ENCODE data around the gene PPM1M. TPM values are rescaled to one million over a fixed set of nuclear protein-coding genes. Genes with fewer than 3 reads are reported as not detected.
"Not testable (repeated sequence)": the region's sequence is repeated elsewhere in the genome, so short reads cannot be mapped to it uniquely, and the experiment has no call there.

PPM1M gene
- total RNA-seq, 1 donor from 2014 or later, result 24.8 TPM

GRCh38 chr3:52277071-52277964 is 31.8 kb downstream of the PPM1M start:
- peak; percentile 73 for DNase-seq (ENCODE audit: low spot score)

- DNase-seq (ENCODE audit: low spot score), result peak; percentile 78
Measured at GRCh38 chr3:52277972-52278509, 32.5 kb downstream of the PPM1M start.

- peak; percentile 95 for DNase-seq (ENCODE audit: low spot score)
Measured at GRCh38 chr3:52278510-52279069, 33.0 kb downstream of the PPM1M start, which contains the start of gene WDR82. Gene WDR82, minus strand, starts transcription at chr3:52278649. Its CDS starts 288 bp downstream, at chr3:52278361.

GRCh38 chr3:52279596-52279995 is 34.0 kb downstream of the PPM1M start:
- DNase-seq (ENCODE audit: low spot score), result no peak

- DNase-seq (ENCODE audit: low spot score), result peak; percentile 59
Measured at GRCh38 chr3:52280050-52280461, 34.5 kb downstream of the PPM1M start.

DNA sequence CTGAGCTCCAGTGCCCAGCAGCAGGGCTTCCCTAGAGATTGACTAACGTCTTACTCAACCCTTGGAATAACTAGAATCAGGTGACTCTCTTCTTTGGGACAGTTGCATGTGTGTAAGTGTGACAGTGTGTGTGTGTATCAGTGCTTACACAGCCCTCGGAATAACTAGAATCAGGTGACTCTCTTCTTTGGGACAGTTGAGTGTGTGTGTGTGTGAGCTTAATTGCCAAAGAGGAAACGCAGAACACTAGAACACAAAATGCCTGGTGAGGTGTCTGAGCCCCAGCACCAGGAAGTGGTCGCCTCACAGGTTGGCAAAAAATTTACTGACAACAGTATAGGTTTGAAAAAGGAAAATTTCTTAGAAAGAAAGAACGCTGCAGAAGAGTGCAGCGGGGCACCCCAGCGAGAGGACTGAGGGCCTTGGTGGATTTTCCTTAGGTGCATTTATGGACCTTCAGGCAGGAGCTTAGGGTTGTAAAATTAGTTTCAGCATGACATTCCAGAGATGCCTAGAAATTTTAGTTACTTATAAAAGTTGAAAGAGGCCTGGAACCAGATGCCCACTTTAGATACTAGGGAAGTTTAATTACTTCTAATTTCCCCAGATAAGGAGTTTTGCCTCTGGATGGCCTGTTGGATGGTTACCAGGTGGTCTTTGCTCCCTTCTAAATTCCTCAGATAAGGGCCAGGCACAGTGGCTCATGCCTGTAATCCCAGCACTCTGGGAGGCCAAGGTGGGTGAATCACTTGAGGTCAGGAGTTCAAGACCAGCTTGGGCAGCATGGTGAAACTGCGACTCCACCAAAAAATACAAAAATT is 36.6 kb downstream of the PPM1M start:
- DNase-seq (ENCODE audit: low spot score), result no peak

GRCh38 chr3:52283306-52283705 is 37.7 kb downstream of the PPM1M start:
- DNase-seq (ENCODE audit: low spot score), result no peak

GRCh38 chr3:52284051-52284450 is 38.5 kb downstream of the PPM1M start:
- DNase-seq (ENCODE audit: low spot score), result not testable (repeated sequence)

- DNase-seq (ENCODE audit: low spot score), result no peak
Measured at GRCh38 chr3:52286777-52287110, 41.2 kb downstream of the PPM1M start.

DNA sequence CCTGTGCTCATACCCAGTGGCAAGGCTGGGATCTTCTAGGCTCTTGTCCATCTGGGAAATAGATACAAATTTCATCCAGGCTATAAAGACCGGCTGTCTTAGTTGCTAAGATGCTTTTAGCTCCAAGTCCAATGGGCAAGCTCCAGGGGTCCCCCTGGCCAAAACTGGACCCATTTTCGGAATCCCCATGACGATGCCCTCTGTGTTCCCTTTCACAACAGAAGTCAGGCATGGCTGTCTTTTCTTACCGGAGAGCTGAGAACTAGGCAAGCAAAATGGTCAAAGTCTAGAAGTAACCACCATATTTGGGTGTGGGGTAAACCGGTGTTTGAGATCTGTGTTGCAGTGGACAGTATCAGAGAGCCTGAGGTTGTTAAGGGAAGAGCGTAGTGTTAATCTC is 43.1 kb downstream of the PPM1M start:
- DNase-seq (ENCODE audit: low spot score), result no peak

DNA sequence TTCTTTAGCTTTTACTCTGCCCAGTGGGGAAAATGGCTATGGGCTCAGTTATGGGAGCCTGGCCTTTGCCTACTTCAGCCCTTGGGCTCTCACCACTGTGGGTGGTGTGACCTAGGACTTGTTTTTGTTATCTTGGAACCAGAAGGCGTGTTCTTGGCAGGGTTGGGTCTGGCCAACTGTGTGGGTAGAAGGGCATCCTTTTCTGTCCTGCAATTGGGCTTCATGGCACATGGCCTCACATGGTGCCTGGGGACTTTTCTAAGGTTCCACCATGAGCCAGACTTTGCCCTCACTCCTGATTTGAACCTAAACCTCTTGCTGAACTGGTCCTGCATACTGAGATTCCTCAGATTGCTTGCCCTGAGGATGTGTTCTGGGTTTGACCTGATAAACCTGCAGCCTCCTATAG is 43.8 kb downstream of the PPM1M start:
- DNase-seq (ENCODE audit: low spot score), result no peak

- no peak for DNase-seq (ENCODE audit: low spot score)
Measured at GRCh38 chr3:52289747-52290595, 44.4 kb downstream of the PPM1M start.

DNA sequence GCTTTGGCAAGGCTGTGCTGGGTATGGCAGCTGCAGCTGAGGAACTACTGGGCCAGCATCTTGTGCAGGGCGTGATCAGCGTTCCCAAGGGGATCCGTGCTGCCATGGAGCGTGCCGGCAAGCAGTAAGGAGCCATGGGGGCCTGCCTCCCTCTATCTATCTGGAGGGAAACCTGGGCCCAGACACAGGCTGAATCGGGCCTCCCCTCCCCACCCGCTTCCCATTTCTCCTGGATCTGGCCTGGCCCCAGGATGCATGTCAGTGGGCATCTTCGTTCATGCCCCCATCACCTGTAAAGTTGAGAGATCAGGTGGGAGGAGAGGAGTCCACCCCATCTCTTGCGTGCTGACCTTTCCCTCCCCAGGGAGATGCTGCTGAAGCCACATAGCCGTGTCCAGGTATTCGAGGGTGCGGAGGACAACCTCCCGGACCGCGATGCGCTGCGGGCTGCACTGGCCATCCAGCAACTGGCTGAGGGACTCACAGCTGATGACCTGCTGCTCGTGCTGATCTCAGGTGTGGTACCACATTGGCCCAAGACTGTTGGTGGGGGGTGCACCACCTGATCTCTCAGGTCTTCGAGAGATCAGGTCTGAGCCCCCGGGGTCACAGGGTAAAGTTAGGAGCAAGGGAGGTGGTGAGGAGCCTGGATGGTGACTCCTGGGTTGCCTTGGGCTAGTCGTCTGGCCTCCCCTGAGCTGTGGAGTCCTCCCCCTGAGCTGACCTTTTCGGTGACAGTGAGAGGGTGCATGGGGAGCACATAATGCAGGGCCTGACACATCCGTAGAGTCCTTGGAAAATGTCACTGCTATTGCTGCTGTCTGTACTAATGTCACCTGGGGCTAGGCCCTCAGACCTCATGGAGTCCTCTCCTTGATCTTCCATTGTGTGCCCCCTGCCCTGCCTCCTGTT is 45.3 kb downstream of the PPM1M start:
- DNase-seq (ENCODE audit: low spot score), result no peak

GRCh38 chr3:52291508-52292181 is 46.1 kb downstream of the PPM1M start:
- DNase-seq (ENCODE audit: low spot score), result peak; percentile 18

DNA sequence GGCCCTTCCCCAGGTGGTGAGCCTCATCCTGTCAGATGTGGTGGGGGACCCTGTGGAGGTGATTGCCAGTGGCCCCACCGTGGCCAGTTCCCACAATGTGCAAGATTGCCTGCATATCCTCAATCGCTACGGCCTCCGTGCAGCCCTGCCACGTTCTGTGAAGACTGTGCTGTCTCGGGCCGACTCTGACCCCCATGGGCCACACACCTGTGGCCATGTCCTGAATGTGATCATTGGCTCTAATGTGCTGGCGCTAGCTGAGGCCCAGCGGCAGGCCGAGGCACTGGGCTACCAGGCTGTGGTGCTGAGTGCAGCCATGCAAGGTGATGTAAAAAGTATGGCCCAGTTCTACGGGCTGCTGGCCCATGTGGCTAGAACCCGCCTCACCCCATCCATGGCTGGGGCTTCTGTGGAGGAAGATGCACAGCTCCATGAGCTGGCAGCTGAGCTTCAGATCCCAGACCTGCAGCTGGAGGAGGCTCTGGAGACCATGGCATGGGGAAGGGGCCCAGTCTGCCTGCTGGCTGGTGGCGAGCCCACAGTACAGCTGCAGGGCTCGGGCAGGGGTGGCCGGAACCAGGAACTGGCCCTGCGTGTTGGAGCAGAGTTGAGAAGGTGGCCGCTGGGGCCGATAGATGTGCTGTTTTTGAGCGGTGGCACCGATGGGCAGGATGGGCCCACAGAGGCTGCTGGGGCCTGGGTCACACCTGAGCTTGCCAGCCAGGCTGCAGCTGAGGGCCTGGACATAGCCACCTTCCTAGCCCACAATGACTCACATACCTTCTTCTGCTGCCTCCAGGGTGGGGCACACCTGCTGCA is 46.9 kb downstream of the PPM1M start:
- DNase-seq (ENCODE audit: low spot score), result no peak

- no peak for DNase-seq (ENCODE audit: low spot score)
Measured at GRCh38 chr3:52293491-52294319, 48.1 kb downstream of the PPM1M start.

DNA sequence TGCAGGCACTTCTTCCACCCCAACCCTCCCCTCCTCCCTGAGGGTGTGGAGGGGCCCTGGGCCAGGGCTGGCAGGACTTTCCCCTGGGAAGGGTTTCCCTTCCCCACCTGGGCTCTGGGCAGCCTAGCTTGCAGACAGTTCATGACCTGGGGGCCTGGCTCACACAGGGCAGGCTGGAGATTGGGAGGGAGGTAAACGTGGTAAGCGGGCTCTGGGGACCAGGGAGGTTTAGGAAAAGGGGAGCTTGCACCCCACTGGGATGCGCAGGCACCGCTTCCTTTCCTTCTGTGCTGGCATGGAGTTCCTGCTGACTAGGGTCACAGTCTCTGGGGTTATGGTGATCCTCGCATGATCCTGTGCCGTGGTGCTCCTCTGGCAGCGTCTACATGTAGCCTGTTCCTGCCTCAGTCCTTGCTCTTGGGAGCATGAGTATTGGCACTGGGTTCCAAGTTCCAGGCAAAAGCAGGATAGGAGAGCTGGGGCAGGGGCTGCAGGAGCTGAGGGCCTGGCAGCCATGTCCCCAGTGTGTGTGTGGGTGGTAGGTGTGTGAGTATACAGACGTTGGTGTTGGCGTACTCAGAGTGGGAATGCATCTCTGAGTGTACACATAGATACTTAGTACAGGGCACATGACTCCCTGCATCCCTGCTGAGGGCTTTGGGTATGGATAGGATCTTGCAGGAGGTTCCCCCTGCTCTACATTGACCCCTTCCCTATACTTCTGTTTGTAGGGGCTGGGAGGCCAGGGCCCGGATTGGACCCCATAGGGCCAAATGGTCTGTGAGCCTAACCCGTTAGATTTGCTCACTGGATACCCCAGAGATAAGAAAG is 49.0 kb downstream of the PPM1M start:
- DNase-seq (ENCODE audit: low spot score), result no peak
